Heart right ventricle (tissue), 16 donors: Measurements from ENCODE around the gene REST. TPM values are rescaled to one million over a fixed set of nuclear protein-coding genes. Genes with fewer than 3 reads are reported as not detected.

Source experiments
- ATAC-seq, 8 donors: fragments of 200-7000 bp; cut with Tn5 transposase; one replicate each; pipeline ENCODE4 v1.9.1; 2020; ENCODE audit warnings: mild to moderate bottlenecking in 8 of 8, moderate library complexity in 8 of 8, moderate number of reproducible peaks in 1 of 8
- DNase-seq, 2 donors: peaks; one replicate each; pipeline ENCODE4 v3.0.0-alpha.2; 2020
- H3K27ac ChIP-seq, 10 donors: fragments of 200-600 bp; sonication (generic) in 2 of 10; one replicate each; pipeline versions ENCODE4 v1.5.0 to v1.8.0; 2020 to 2022; ENCODE audit warnings: mild to moderate bottlenecking in 3 of 10
- H3K27me3 ChIP-seq, 7 donors: fragments of 200-600 bp; one replicate each; pipeline ENCODE4 v1.8.0; 2021 to 2022; ENCODE audit warnings: mild to moderate bottlenecking in 2 of 7
- H3K36me3 ChIP-seq, 9 donors: fragments of 200-600 bp; sonication (generic) in 1 of 9; one replicate each; pipeline versions ENCODE4 v1.5.0 to v1.8.0; 2020 to 2022; ENCODE audit warnings: mild to moderate bottlenecking in 2 of 9
- H3K4me1 ChIP-seq, 9 donors: fragments of 200-600 bp; sonication (generic) in 1 of 9; one replicate each; pipeline versions ENCODE4 v1.5.0 to v1.8.0; 2020 to 2022; ENCODE audit warnings: mild to moderate bottlenecking in 4 of 9
- H3K4me3 ChIP-seq, 10 donors: fragments of 200-600 bp; sonication (generic) in 2 of 10; one replicate each; pipeline versions ENCODE4 v1.5.0 to v1.8.0; 2020 to 2022; ENCODE audit warnings: mild to moderate bottlenecking in 7 of 10, moderate library complexity in 2 of 10
- H3K9me3 ChIP-seq, 11 donors: fragments of 200-600 bp in 10 of 11; sonication (generic) in 2 of 11; one replicate each; pipeline versions ENCODE4 v1.5.0 to v1.8.0; 2013 to 2022; ENCODE audit warnings: mild to moderate bottlenecking in 2 of 11, control low read depth in 1 of 11, moderate library complexity in 1 of 11
- WGBS, 2 donors: extraction: QIAGEN DNeasy Blood & Tissue Kit; methylation state at CpG; one replicate each; pipeline ENCODE4 v1.1.7; 2013; ENCODE audit warnings: inconsistent platforms in 1 of 2; 5-methylcytosine and 5-hydroxymethylcytosine counted together
- intact Hi-C, 10 donors: fragments of 100-400 bp; cut with DNase I; formaldehyde crosslinking; loops; one replicate each; pipeline versions ENCODE4 v1.11.1 to v1.14.2; 2022
- polyA plus RNA-seq, 2 donors: library from polyadenylated mRNA; stranded (reverse); fragments of 200-250 nt; gene quantifications; one replicate each; pipeline ENCODE4 v1.2.3, GENCODE V29; 2013
- total RNA-seq, 10 donors: library from RNA; stranded (reverse); fragmentation: NEBNext Ultra II Directional in 3 of 10; extraction: Animal tissue kit (Norgen Biotek cat#: 25700) in 3 of 10; gene quantifications; one replicate each; pipeline versions ENCODE4 v1.2.1 to v1.2.4, GENCODE V29; 2021 to 2023
- TF ChIP-seq, protein P1 (sequence below), 9 donors: fragments of 200-600 bp; sonication (generic) in 2 of 9; IDR thresholded peaks; one replicate each; pipeline versions ENCODE4 v1.5.0 to v1.8.0; 2021 to 2022; ENCODE audit warnings: antibody characterized with exemption in 9 of 9, mild to moderate bottlenecking in 5 of 9, moderate library complexity in 1 of 9
- donor health status: Arrhythmogenic right ventricular cardiomyopathy.
- donor health status: ischemic (EF 13 %, LVEDD 7.1; RV severe dilation, severe dysfunction).
- donor health status: healthy with polysubstance abuse.
- donor health status: DM: no; HTN: yes; CAD: no.
- donor health status: DM: no; HTN: no; CAD: no.
- donor health status: ischemic (EF 25% LVEDD 6.9; RV normal size, moderate dysfunction).
- donor health status: ischemic (EF 25% LVEDD 5.7; RV mildly dilated, moderate dysfunction).
- donor health status: healthy.
- donor health status: DM: yes; HTN: yes; CAD: no.
- donor health status: Ischemic cardiomyopathy.
- donor health status: ischemic (EF 35%, LVEDD 5.7; RV mildly dilated, moderate dysfunction).
- donor health status: nonischemic (EF 11% LVEDD 7.7; RV severe dilation, severe dysfunction).
- donor health status: DM: yes; HTN: yes; CAD: no.
- donor health status: PGD.
- donor health status: ischemic (EF 29% LVEDD 5.4; RV normal size, mild dysfunction).
- donor health status: nonischemic (EF 23%, LVEDD 6.1; RV moderate dilation, normal function).

The REST gene
- total and polyA plus RNA-seq, 12 donors, result 3.3 to 36.8 (median 28.2) TPM

DNA sequence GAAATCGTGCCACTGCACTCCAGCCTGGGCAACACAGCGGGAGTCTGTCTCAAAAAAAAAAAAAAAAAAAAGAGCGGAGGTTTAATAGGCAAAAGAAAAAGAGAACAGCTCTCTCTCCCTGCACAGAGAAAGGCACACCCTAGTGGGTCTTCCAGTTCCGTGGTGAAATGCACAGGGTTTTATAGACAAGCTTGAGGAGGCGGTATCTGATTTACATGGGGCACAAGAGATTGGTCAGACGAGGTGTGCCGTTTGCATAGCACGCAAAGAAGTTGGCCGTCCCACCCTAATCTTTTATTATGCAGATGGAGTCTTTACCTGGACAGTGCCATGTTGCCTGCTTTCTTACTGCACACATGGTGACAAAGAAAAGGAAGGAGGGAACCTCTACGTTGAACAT is 33.5 kb upstream of the REST start:
- intact Hi-C loops, result no loop called here

DNA sequence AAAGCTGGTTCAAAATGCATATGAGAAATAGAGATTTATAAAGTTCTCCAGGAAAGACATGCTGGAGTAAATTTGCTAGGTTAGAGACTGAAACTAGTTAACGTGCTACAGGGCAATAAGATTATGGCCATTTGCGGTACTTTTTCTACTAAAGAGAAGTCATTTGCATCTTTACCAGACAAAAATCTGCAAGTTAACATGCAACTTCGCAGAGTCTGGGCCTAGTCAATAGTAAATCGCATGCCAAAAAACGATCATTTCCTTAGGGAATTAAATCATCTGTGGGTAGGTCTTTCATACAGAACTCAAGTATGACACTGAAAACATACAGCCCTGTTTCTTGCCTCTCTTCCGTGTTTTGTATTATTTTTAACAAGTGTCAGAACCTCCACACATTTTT is 32.8 kb upstream of the REST start:
- Histone ChIP-seq H3K27ac (no peak overlapping the region), H3K4me1 (peaks cover 0 to 17% (median 3%) of the 10 kb centered on the region in 9 donors), H3K9me3 (no peaks in the 10 kb centered on the region), H3K4me3 (no peak overlapping the region), H3K36me3 (no peaks in the 10 kb centered on the region), H3K27me3 (no peaks in the 10 kb centered on the region)
- intact Hi-C loops, result loop anchor here in 1 of 10 donors (1.0 kb wide), 1 partner anchor 10 kb away; no protein-coding TSS in a partner anchor
- DNase-seq (no peak), ATAC-seq (no peak)
- WGBS, 2 donors, result 51 to 64% methylated on average over 6 of the region's 6 CpGs
- TF ChIP-seq, protein P1, sequence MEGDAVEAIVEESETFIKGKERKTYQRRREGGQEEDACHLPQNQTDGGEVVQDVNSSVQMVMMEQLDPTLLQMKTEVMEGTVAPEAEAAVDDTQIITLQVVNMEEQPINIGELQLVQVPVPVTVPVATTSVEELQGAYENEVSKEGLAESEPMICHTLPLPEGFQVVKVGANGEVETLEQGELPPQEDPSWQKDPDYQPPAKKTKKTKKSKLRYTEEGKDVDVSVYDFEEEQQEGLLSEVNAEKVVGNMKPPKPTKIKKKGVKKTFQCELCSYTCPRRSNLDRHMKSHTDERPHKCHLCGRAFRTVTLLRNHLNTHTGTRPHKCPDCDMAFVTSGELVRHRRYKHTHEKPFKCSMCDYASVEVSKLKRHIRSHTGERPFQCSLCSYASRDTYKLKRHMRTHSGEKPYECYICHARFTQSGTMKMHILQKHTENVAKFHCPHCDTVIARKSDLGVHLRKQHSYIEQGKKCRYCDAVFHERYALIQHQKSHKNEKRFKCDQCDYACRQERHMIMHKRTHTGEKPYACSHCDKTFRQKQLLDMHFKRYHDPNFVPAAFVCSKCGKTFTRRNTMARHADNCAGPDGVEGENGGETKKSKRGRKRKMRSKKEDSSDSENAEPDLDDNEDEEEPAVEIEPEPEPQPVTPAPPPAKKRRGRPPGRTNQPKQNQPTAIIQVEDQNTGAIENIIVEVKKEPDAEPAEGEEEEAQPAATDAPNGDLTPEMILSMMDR (IDR thresholded peaks at IDR 0.05), result no peak

More for the DNA sequence above, 33.5 kb upstream of the REST start:
- H3K27me3 ChIP-seq, result no peaks in the 10 kb centered on the region
- H3K4me1 ChIP-seq, result peaks cover 0 to 17% (median 3%) of the 10 kb centered on the region in 9 donors
- 77 to 82% methylated on average over 9 to 10 of the region's 10 CpGs for WGBS, 2 donors
- H3K27ac ChIP-seq, result no peak overlapping the region
- ATAC-seq (no peak), DNase-seq (no peak)
- H3K36me3 ChIP-seq, result no peaks in the 10 kb centered on the region
- no peaks in the 10 kb centered on the region for H3K9me3 ChIP-seq
- TF ChIP-seq, protein P1 (IDR thresholded peaks at IDR 0.05), result no peak
- no peak overlapping the region for H3K4me3 ChIP-seq

DNA sequence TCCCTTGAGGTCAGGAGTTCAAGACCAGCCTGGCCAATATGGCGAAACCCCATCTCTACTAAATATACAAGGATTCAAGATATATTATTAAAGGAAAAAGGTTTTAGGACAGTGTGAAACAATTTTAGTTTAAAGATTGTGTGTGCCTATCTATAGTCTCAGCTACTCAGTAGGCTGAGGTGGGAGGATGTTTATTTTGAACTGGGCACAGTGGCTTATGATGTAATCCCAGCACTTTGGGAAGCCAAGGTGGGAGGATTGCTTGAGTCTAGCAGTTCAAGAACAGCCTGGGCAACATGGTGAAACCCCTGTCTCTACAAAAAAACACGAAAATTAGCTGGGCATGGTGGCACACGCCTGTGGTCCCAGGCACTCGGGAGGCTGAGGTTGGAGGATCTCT is 31.4 kb upstream of the REST start:
- H3K4me3 ChIP-seq, result no peak overlapping the region
- no peaks in the 10 kb centered on the region for H3K27me3 ChIP-seq
- H3K4me1 ChIP-seq, result peaks cover 0 to 8% (median 0%) of the 10 kb centered on the region in 9 donors
- TF ChIP-seq, protein P1 (IDR thresholded peaks at IDR 0.05), result no peak
- intact Hi-C loops, result no loop called here
- H3K27ac ChIP-seq, result no peak overlapping the region
- 81 to 91% methylated on average over 4 of the region's 4 CpGs for WGBS, 2 donors
- H3K36me3 ChIP-seq, result no peaks in the 10 kb centered on the region
- no peaks in the 10 kb centered on the region for H3K9me3 ChIP-seq
- ATAC-seq (no peak), DNase-seq (no peak)

DNA sequence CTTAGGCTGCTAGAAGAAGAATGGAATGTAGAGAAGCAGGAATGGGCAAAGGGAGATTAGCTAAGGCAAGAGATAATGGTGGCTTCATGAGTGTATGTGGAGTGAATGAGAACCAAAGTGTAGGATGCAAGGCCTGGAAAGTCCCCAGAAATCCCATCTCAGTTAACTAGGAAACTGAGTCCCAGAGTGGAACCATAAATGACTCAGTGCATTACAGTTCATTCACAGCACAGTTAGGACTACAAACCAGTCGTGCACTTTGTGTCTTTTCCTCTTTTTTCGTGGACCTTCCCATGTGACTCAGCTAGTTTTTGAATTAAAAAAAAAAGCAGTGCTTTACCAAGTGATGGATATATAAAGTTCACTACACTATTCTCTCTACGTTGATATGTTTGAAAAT is 27.7 kb upstream of the REST start:
- 61 to 64% methylated on average over 3 of the region's 3 CpGs for WGBS, 2 donors
- ATAC-seq (no peak), DNase-seq (no peak)
- intact Hi-C loops, result no loop called here
- Histone ChIP-seq H3K9me3 (no peaks in the 10 kb centered on the region), H3K36me3 (no peaks in the 10 kb centered on the region), H3K4me1 (no peaks in the 10 kb centered on the region), H3K27ac (no peak overlapping the region), H3K4me3 (no peak overlapping the region), H3K27me3 (peaks cover 0 to 6% (median 0%) of the 10 kb centered on the region in 7 donors)
- TF ChIP-seq, protein P1 (IDR thresholded peaks at IDR 0.05), result no peak
